Measurements from ENCODE around the gene DLG2.

Gene DLG2

GRCh38 chr11:84780689-84781293, 846.4 kb downstream of the DLG2 start:
- no peak for DNase-seq (ENCODE audit: low read depth in 3 of 3)

GRCh38 chr11:84775503-84775902, 851.6 kb downstream of the DLG2 start:
- DNase-seq (ENCODE audit: low read depth in 3 of 3), result no peak

- no peak for DNase-seq (ENCODE audit: low read depth in 3 of 3)
These were observed 863.2 kb downstream of the DLG2 start for GRCh38 chr11:84763931-84764330.

- DNase-seq (ENCODE audit: low read depth in 3 of 3), result no peak
These were observed 869.4 kb downstream of the DLG2 start for GRCh38 chr11:84757711-84758110.

GRCh38 chr11:84751371-84751770, 875.8 kb downstream of the DLG2 start:
- DNase-seq (ENCODE audit: low read depth in 3 of 3), result no peak

GRCh38 chr11:84747871-84748270, 879.3 kb downstream of the DLG2 start:
- no peak for DNase-seq (ENCODE audit: low read depth in 3 of 3)

GRCh38 chr11:84740050-84740449, 887.1 kb downstream of the DLG2 start:
- no peak for DNase-seq (ENCODE audit: low read depth in 3 of 3)

- DNase-seq (ENCODE audit: low read depth in 3 of 3), result no peak
These were observed 902.9 kb downstream of the DLG2 start for GRCh38 chr11:84724256-84724655.

- DNase-seq (ENCODE audit: low read depth in 3 of 3), result no peak
These were observed 904.5 kb downstream of the DLG2 start for GRCh38 chr11:84722583-84723108.

- DNase-seq (ENCODE audit: low read depth in 3 of 3), result no peak
These were observed 905.6 kb downstream of the DLG2 start for GRCh38 chr11:84721561-84721961.

- no peak for DNase-seq (ENCODE audit: low read depth in 3 of 3)
These were observed 906.3 kb downstream of the DLG2 start for GRCh38 chr11:84720706-84721402.

GRCh38 chr11:84719935-84720577, 907.1 kb downstream of the DLG2 start:
- DNase-seq (ENCODE audit: low read depth in 3 of 3), result no peak

GRCh38 chr11:84714316-84714780, 912.8 kb downstream of the DLG2 start:
- no peak for DNase-seq (ENCODE audit: low read depth in 3 of 3)

- no peak for DNase-seq (ENCODE audit: low read depth in 3 of 3)
These were observed 935.3 kb downstream of the DLG2 start for GRCh38 chr11:84691830-84692229.

- DNase-seq (ENCODE audit: low read depth in 3 of 3), result no peak
These were observed 939.7 kb downstream of the DLG2 start for GRCh38 chr11:84687433-84687832.

- no peak for DNase-seq (ENCODE audit: low read depth in 3 of 3)
These were observed 940.4 kb downstream of the DLG2 start for GRCh38 chr11:84686716-84687115.

GRCh38 chr11:84685976-84686375, 941.2 kb downstream of the DLG2 start:
- DNase-seq (ENCODE audit: low read depth in 3 of 3), result no peak

GRCh38 chr11:84685149-84685548, 942.0 kb downstream of the DLG2 start:
- DNase-seq (ENCODE audit: low read depth in 3 of 3), result no peak

GRCh38 chr11:84681456-84681855, 945.7 kb downstream of the DLG2 start:
- DNase-seq (ENCODE audit: low read depth in 3 of 3), result no peak

GRCh38 chr11:84675396-84676025, 951.6 kb downstream of the DLG2 start:
- no peak for DNase-seq (ENCODE audit: low read depth in 3 of 3)

GRCh38 chr11:84673753-84674152, 953.4 kb downstream of the DLG2 start:
- no peak for DNase-seq (ENCODE audit: low read depth in 3 of 3)

- DNase-seq (ENCODE audit: low read depth in 3 of 3), result no peak
These were observed 955.7 kb downstream of the DLG2 start for GRCh38 chr11:84671325-84671999.

Data from stimulated activated CD4-positive, alpha-beta T cell treated with anti-CD3 and anti-CD28 coated beads, TNF-alpha, amount 100 ng/mL, for 24 hours (primary cell).